Panc1 (cell line): ENCODE results near the gene PLCB4. TPM values are rescaled to one million over a fixed set of nuclear protein-coding genes. Genes with fewer than 3 reads are reported as not detected.
A peak's percentile ranks its signal among the peaks of the same experiment; 100 is the strongest.

Source experiments
- ATAC-seq: fragments of 200-7000 bp; cut with Tn5 transposase; 2 replicates; pipeline ENCODE4 v1.9.1; 2020; ENCODE audit warnings: mild to moderate bottlenecking, moderate library complexity
- BruUV-seq: library from RNA; stranded (reverse); fragments of 400-500 nt; replicated peaks from 2 replicates; lab custom pipeline; 2021; lab: Mats Ljungman, UMichigan
- CTCF ChIA-PET: fragments of 300-600 bp; sonication (Branson Sonifier 250); formaldehyde crosslinking; loops from one replicate; lab custom pipeline; 2022; ENCODE audit warnings: antibody characterized with exemption; lab: Charles Lee
- POLR2A ChIA-PET: fragments of 300-600 bp; sonication (Branson Sonifier 250); formaldehyde crosslinking; loops from one replicate; lab custom pipeline; 2022; ENCODE audit warnings: antibody characterized with exemption; lab: Charles Lee
- DNase-seq: peaks from one replicate; pipeline ENCODE4 v3.0.0-alpha.2; 2010; ENCODE audit warnings: low read depth, low spot score
- H3K27ac ChIP-seq: 2 replicates; pipeline ENCODE4 v1.5.1; 2011; ENCODE audit warnings: mild to moderate bottlenecking, low read length, inconsistent platforms
- H3K27me3 ChIP-seq: fragments of 200-500 bp; sonication (Bioruptor generic); 2 replicates; pipeline ENCODE4 v1.6.0; 2014; ENCODE audit warnings: low read length, inconsistent platforms; ENCODE audit not compliant: control insufficient read depth, insufficient read depth
- H3K36me3 ChIP-seq: fragments of 200-500 bp; sonication (Bioruptor generic); 2 replicates; pipeline ENCODE4 v1.5.1; 2014; ENCODE audit warnings: inconsistent platforms, mild to moderate bottlenecking, low read length, moderate library complexity; ENCODE audit not compliant: control insufficient read depth, insufficient read depth
- H3K4me1 ChIP-seq: 2 replicates; pipeline ENCODE4 v1.5.1; 2011; ENCODE audit warnings: inconsistent platforms, mild to moderate bottlenecking, low read length, moderate library complexity; ENCODE audit not compliant: control insufficient read depth, insufficient read depth
- H3K4me3 ChIP-seq, 2 experiments: 2 replicates each; pipeline ENCODE4 v1.5.1; 2011 to 2012; ENCODE audit warnings: low read depth in 2 of 2, low read length in 2 of 2, mild to moderate bottlenecking in 2 of 2, inconsistent platforms in 1 of 2, moderate library complexity in 1 of 2
- H3K9me3 ChIP-seq: fragments of 200-500 bp; sonication (Bioruptor generic); 2 replicates; pipeline ENCODE4 v1.5.1; 2014; ENCODE audit warnings: low read depth, mild to moderate bottlenecking, inconsistent platforms, low read length, moderate library complexity; ENCODE audit not compliant: control insufficient read depth, insufficient read depth
- CTCF ChIP-seq: fragments of 450-650 bp; IDR thresholded peaks from 2 replicates; pipeline ENCODE4 v1.5.1; 2017; ENCODE audit warnings: mild to moderate bottlenecking
- POLR2AphosphoS5 ChIP-seq: IDR thresholded peaks from 2 replicates; pipeline ENCODE4 v1.6.1; 2012; ENCODE audit warnings: mild to moderate bottlenecking, low read depth, low read length, moderate library complexity
- SIN3A ChIP-seq: IDR thresholded peaks from 2 replicates; pipeline ENCODE4 v1.6.1; 2012; ENCODE audit warnings: low read depth, mild to moderate bottlenecking, low read length, moderate library complexity, borderline replicate concordance; ENCODE audit not compliant: insufficient read depth
- TCF7L2 ChIP-seq: IDR thresholded peaks from 2 replicates; pipeline ENCODE4 v1.6.1; 2011; ENCODE audit warnings: mild to moderate bottlenecking, low read depth, low read length, inconsistent platforms
- in situ Hi-C: cut with HindIII; loops from 2 replicates; pipeline ENCODE4 v1.10.0; 2016; ENCODE audit warnings: low sequenced_read_pairs, low pct_unique_long_range_greater_than_20kb
- intact Hi-C: fragments of 100-400 bp; cut with micrococcal nuclease; formaldehyde crosslinking; loops from one replicate; pipeline ENCODE4 v1.10.0; 2022; ENCODE audit not compliant: unreplicated experiment
- total RNA-seq: library from RNA; stranded (reverse); gene quantifications from one replicate; pipeline ENCODE4 v1.2.1, GENCODE V29; 2021; ENCODE audit not compliant: unreplicated experiment
- TF ChIP-seq, protein P1 (sequence below), 2 experiments: IDR thresholded peaks; 2 replicates each; pipeline ENCODE4 v1.6.1; 2011 to 2012; ENCODE audit warnings: low read depth in 2 of 2, control low read depth in 1 of 2, low read length in 1 of 2, mild to moderate bottlenecking in 1 of 2, moderate library complexity in 1 of 2; ENCODE audit not compliant: insufficient read depth in 1 of 2

The PLCB4 gene
- total RNA-seq, 1 experiment from 2014 or later: 1.5 TPM

DNA sequence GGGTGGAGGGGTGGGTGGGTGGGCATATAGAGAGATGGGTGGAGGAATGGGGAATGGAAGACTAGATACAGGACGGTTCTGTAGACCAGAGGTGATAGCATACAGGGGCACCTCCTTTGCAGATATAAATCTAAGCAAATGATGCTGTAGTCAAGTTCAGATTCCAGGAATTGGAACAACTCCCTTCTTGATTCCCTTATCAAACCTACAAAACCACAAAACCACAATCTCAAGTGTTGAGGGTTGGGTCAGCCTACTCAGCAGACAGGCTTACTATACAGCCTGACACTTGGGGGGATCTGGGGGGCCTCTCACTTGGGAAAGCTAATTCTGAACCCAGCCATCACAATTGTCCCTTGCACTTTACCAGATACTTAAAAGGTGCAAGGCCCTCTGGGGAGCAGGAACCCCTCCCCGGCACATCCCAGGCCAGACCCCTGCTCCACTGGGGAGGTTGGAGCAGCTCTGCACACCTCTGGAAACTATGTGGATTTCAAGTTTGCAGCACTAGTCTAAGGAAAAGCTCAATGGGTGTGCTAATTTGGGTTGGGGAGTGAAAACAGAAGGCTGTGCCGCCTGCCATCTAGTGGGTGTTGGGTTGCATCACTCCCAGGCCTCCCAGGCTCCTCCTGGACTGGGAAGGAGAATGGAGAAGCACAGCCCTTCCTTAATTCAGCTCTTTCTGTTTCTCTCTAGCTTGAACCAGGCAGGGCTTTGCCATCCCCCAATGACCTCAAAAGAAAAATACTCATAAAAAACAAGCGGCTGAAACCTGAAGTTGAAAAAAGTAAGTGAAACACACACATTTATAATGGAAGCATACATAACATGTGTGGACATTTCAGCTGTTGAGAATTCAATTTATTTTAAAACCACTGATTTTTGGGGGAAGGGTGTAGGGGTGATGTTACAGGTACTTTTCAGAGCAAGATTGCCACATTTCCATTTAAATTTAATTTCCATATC lies 324.3 kb downstream of the PLCB4 start:
- no peaks in the 10 kb centered on the region for H3K4me1 ChIP-seq
- no peaks in the 10 kb centered on the region for H3K27me3 ChIP-seq
- intact Hi-C loops (no loop called here), in situ Hi-C loops (no loop called here)
- no TSS peak for BruUV-seq
- no peaks in the 10 kb centered on the region for H3K9me3 ChIP-seq
- H3K4me3 ChIP-seq: no peak overlapping the region
- CTCF ChIA-PET: interaction anchor here (0.5 to 1.2 kb wide), 6 partner anchors 15 to 634 kb away, joined by 3 to 6 read pairs (median 4); no protein-coding TSS in a partner anchor
- TF ChIP-seq CTCF: peak; percentile 78
- no peak for TF ChIP-seq SIN3A
- POLR2A ChIA-PET: interaction anchor here (0.6 kb wide), 1 partner anchor 869 kb away, joined by 5 read pairs; no protein-coding TSS in a partner anchor
- DNase-seq: no peak
- H3K27ac ChIP-seq: no peak overlapping the region
- peak; percentile 90 for ATAC-seq
- no peaks in the 10 kb centered on the region for H3K36me3 ChIP-seq

GRCh38 chr20:9395971-9396370 lies 327.1 kb downstream of the PLCB4 start:
- Histone ChIP-seq H3K27me3 (no peaks in the 10 kb centered on the region), H3K4me3 (no peak overlapping the region), H3K36me3 (no peaks in the 10 kb centered on the region), H3K9me3 (no peaks in the 10 kb centered on the region), H3K27ac (no peak overlapping the region), H3K4me1 (no peaks in the 10 kb centered on the region)
- in situ Hi-C loops: no loop called here
- BruUV-seq: no TSS peak
- DNase-seq (no peak), ATAC-seq (no peak)
- CTCF ChIA-PET: interaction anchor here (0.6 kb wide), 2 partner anchors 10 to 199 kb away, joined by 3 to 4 read pairs; no protein-coding TSS in a partner anchor
- TF ChIP-seq TCF7L2 (no peak), POLR2AphosphoS5 (no peak), SIN3A (no peak)
- POLR2A ChIA-PET: no interaction called here
- intact Hi-C loops: no loop called here

- POLR2A ChIA-PET: no interaction called here
- no peak overlapping the region for H3K4me3 ChIP-seq
- ATAC-seq (no peak), DNase-seq (no peak)
- H3K36me3 ChIP-seq: no peaks in the 10 kb centered on the region
- in situ Hi-C loops: no loop called here
- TF ChIP-seq, protein P1, sequence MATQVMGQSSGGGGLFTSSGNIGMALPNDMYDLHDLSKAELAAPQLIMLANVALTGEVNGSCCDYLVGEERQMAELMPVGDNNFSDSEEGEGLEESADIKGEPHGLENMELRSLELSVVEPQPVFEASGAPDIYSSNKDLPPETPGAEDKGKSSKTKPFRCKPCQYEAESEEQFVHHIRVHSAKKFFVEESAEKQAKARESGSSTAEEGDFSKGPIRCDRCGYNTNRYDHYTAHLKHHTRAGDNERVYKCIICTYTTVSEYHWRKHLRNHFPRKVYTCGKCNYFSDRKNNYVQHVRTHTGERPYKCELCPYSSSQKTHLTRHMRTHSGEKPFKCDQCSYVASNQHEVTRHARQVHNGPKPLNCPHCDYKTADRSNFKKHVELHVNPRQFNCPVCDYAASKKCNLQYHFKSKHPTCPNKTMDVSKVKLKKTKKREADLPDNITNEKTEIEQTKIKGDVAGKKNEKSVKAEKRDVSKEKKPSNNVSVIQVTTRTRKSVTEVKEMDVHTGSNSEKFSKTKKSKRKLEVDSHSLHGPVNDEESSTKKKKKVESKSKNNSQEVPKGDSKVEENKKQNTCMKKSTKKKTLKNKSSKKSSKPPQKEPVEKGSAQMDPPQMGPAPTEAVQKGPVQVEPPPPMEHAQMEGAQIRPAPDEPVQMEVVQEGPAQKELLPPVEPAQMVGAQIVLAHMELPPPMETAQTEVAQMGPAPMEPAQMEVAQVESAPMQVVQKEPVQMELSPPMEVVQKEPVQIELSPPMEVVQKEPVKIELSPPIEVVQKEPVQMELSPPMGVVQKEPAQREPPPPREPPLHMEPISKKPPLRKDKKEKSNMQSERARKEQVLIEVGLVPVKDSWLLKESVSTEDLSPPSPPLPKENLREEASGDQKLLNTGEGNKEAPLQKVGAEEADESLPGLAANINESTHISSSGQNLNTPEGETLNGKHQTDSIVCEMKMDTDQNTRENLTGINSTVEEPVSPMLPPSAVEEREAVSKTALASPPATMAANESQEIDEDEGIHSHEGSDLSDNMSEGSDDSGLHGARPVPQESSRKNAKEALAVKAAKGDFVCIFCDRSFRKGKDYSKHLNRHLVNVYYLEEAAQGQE (IDR thresholded peaks at IDR 0.05; ENCODE audit: insufficient read depth in 1 of 2, low read depth in 2 of 2, low read length in 1 of 2): no peak
- TF ChIP-seq CTCF (no peak), POLR2AphosphoS5 (no peak)
- H3K27ac ChIP-seq: no peak overlapping the region
- H3K27me3 ChIP-seq: no peaks in the 10 kb centered on the region
- intact Hi-C loops: no loop called here
- CTCF ChIA-PET: no interaction called here
- no peaks in the 10 kb centered on the region for H3K4me1 ChIP-seq
- BruUV-seq: no TSS peak
- no peaks in the 10 kb centered on the region for H3K9me3 ChIP-seq
These were observed 329.0 kb downstream of the PLCB4 start for GRCh38 chr20:9397928-9398327.
